GM12878 (cell line): ENCODE results near the gene BAZ2A.

ENCODE experiments used
- MXI1 ChIP-seq: fragments of 150-350 bp; IDR thresholded peaks from 2 replicates; pipeline ENCODE4 v1.6.1; 2011; ENCODE audit warnings: low read depth, mild to moderate bottlenecking, inconsistent platforms, low read length, improper control_type of control experiment
- RFX5 ChIP-seq: IDR thresholded peaks from 2 replicates; pipeline ENCODE4 v1.6.1; 2011; ENCODE audit warnings: low read depth, low read length, improper control_type of control experiment
- TF ChIP-seq, protein P1 (sequence below): fragments of 450-650 bp; IDR thresholded peaks from 2 replicates; pipeline ENCODE4 v1.6.1; 2014; ENCODE audit warnings: mild to moderate bottlenecking

DNA sequence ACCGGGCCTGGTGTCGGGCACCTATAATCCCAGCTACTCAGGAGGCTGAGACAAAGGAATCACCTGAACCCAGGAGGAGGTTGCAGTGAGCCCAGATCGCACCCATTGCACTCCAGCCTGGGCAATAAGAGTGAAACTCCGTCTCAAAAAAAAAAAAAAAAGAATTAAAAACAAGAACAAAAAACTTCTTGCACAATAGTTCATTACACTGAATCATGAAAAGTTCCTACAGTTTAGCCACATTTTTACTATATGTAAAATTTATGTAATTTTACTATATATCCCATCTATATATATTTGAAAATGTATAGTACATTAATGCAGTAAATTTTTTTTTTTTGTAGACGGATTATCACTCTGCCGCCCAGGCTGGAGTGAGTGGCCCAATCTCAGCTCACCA, 11.1 kb upstream of the BAZ2A start:
- no peak for TF ChIP-seq MXI1
- TF ChIP-seq, protein P1, sequence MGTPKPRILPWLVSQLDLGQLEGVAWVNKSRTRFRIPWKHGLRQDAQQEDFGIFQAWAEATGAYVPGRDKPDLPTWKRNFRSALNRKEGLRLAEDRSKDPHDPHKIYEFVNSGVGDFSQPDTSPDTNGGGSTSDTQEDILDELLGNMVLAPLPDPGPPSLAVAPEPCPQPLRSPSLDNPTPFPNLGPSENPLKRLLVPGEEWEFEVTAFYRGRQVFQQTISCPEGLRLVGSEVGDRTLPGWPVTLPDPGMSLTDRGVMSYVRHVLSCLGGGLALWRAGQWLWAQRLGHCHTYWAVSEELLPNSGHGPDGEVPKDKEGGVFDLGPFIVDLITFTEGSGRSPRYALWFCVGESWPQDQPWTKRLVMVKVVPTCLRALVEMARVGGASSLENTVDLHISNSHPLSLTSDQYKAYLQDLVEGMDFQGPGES = no peak
- no peak for TF ChIP-seq RFX5
